ENCODE data around the gene TRDN. TPM values are rescaled to one million over a fixed set of nuclear protein-coding genes. Genes with fewer than 3 reads are reported as not detected.
A peak's percentile ranks its signal among the peaks of the same experiment; 100 is the strongest.

Gene TRDN
- total and polyA plus RNA-seq, 4 donors = 0.04 to 0.11 (median 0.05) TPM; not detected in 1

GRCh38 chr6:123533862-123534648, 102.7 kb downstream of the TRDN start:
- no peaks in the 10 kb centered on the region for H3K36me3 ChIP-seq (ENCODE audit: control insufficient read depth in 4 of 4, insufficient read depth in 4 of 4, low read length in 4 of 4)
- no peak for DNase-seq
- H3K4me3 ChIP-seq = no peak overlapping the region
- peak overlapping the region in 1 of 2 donors; percentile 68 for H3K27ac ChIP-seq (ENCODE audit: low read depth in 1 of 2, low read length in 1 of 2)
- H3K27me3 ChIP-seq (ENCODE audit: control insufficient read depth in 3 of 3, insufficient read depth in 3 of 3, low read length in 2 of 3) = no peaks in the 10 kb centered on the region
- ATAC-seq (ENCODE audit: insufficient read depth, low FRiP score) = no peak
- TF ChIP-seq CTCF (IDR thresholded peaks at IDR 0.05; ENCODE audit: control extremely low read depth, extremely low read depth) = no peak
- H3K9ac ChIP-seq (ENCODE audit: insufficient read depth in 1 of 2, low read length in 2 of 2) = no peak overlapping the region
- no peaks in the 10 kb centered on the region for H3K9me3 ChIP-seq (ENCODE audit: control insufficient read depth in 4 of 4, insufficient read depth in 3 of 4, low read length in 3 of 4)
- H3K4me1 ChIP-seq (ENCODE audit: control insufficient read depth in 5 of 5, insufficient read depth in 5 of 5, low read length in 5 of 5) = no peaks in the 10 kb centered on the region
- 65 to 67% methylated on average over 2 of the region's 2 CpGs for WGBS, 2 donors

DNA sequence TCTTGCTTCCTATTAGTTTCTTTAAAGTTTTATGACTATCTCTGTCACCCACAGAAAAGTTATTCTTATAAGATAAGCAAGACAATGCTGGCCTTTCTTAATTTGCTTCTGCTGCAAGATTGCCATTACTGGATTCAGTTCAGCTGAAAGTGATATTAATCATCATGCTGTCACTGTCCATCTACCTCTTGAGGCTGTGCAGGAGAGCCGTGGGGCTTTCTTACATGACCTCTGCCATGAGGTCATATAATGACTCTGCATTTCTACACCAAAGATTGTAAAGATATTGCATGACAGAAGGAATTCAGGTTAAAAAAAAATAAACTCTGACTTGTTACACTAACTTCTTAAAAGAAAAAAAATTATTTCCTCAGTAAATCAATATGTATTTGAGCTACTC, 106.9 kb downstream of the TRDN start:
- Histone ChIP-seq H3K27ac (ENCODE audit: low read depth in 1 of 2, low read length in 1 of 2) (peak overlapping the region in 1 of 2 donors; percentile 66), H3K9ac (ENCODE audit: insufficient read depth in 1 of 2, low read length in 2 of 2) (no peak overlapping the region), H3K36me3 (ENCODE audit: control insufficient read depth in 4 of 4, insufficient read depth in 4 of 4, low read length in 4 of 4) (no peaks in the 10 kb centered on the region), H3K27me3 (ENCODE audit: control insufficient read depth in 3 of 3, insufficient read depth in 3 of 3, low read length in 2 of 3) (no peaks in the 10 kb centered on the region), H3K9me3 (ENCODE audit: control insufficient read depth in 4 of 4, insufficient read depth in 3 of 4, low read length in 3 of 4) (no peaks in the 10 kb centered on the region), H3K4me3 (no peak overlapping the region), H3K4me1 (ENCODE audit: control insufficient read depth in 5 of 5, insufficient read depth in 5 of 5, low read length in 5 of 5) (no peaks in the 10 kb centered on the region)
- no peak for DNase-seq
- no peak for TF ChIP-seq CTCF (IDR thresholded peaks at IDR 0.05; ENCODE audit: control extremely low read depth, extremely low read depth)
- ATAC-seq (ENCODE audit: insufficient read depth, low FRiP score) = no peak
- WGBS, 2 donors = 8 to 22% methylated on average over 1 of the region's 1 CpG

GRCh38 chr6:123529058-123529457, 107.7 kb downstream of the TRDN start:
- Histone ChIP-seq H3K9ac (ENCODE audit: insufficient read depth in 1 of 2, low read length in 2 of 2) (no peak overlapping the region), H3K4me3 (no peak overlapping the region), H3K27me3 (ENCODE audit: control insufficient read depth in 3 of 3, insufficient read depth in 3 of 3, low read length in 2 of 3) (no peaks in the 10 kb centered on the region), H3K9me3 (ENCODE audit: control insufficient read depth in 4 of 4, insufficient read depth in 3 of 4, low read length in 3 of 4) (no peaks in the 10 kb centered on the region), H3K36me3 (ENCODE audit: control insufficient read depth in 4 of 4, insufficient read depth in 4 of 4, low read length in 4 of 4) (no peaks in the 10 kb centered on the region), H3K4me1 (ENCODE audit: control insufficient read depth in 5 of 5, insufficient read depth in 5 of 5, low read length in 5 of 5) (no peaks in the 10 kb centered on the region), H3K27ac (ENCODE audit: low read depth in 1 of 2, low read length in 1 of 2) (peak overlapping the region in 1 of 2 donors; percentile 57)
- DNase-seq (no peak), ATAC-seq (ENCODE audit: insufficient read depth, low FRiP score) (no peak)
- WGBS, 2 donors = 92 to 96% methylated on average over 4 of the region's 4 CpGs
- no peak for TF ChIP-seq CTCF (IDR thresholded peaks at IDR 0.05; ENCODE audit: control extremely low read depth, extremely low read depth)

All from lung (tissue), 12 donors.